GM12878 (cell line): Measurements from ENCODE around the gene SLC12A5. TPM values are rescaled to one million over a fixed set of nuclear protein-coding genes. Genes with fewer than 3 reads are reported as not detected.

Experiments used
- BACH1 ChIP-seq: fragments of 450-650 bp; IDR thresholded peaks from 2 replicates; pipeline ENCODE4 v1.6.1; 2017; ENCODE audit warnings: mild to moderate bottlenecking, borderline replicate concordance
- BCL11A ChIP-seq: IDR thresholded peaks from 2 replicates; pipeline ENCODE4 v1.6.1; 2011; ENCODE audit warnings: low read depth, low read length
- ESRRA ChIP-seq: IDR thresholded peaks from 2 replicates; pipeline ENCODE4 v1.6.1; 2012; ENCODE audit warnings: mild to moderate bottlenecking, low read length, improper control_type of control experiment
- HDAC2 ChIP-seq: fragments of 200-600 bp; sonication (generic); IDR thresholded peaks from 2 replicates; pipeline ENCODE4 v1.6.1; 2017
- HDGF ChIP-seq: fragments of 450-650 bp; IDR thresholded peaks from 2 replicates; pipeline ENCODE4 v1.6.1; 2016; ENCODE audit warnings: antibody characterized with exemption
- IKZF1 ChIP-seq: fragments of 450-650 bp; conservative IDR thresholded peaks from 2 replicates; pipeline ENCODE4 v1.6.1; 2017; ENCODE audit warnings: antibody characterized with exemption, mild to moderate bottlenecking
- IKZF2 ChIP-seq, 2 experiments: fragments of 450-650 bp; IDR thresholded peaks; 2 replicates each; pipeline ENCODE4 v1.6.1; 2017; ENCODE audit warnings: mild to moderate bottlenecking in 2 of 2, moderate library complexity in 2 of 2
- JUND ChIP-seq: IDR thresholded peaks from 2 replicates; pipeline ENCODE4 v1.6.1; 2012; ENCODE audit warnings: low read depth, mild to moderate bottlenecking, low read length, improper control_type of control experiment, moderate library complexity
- NFIC ChIP-seq: IDR thresholded peaks from 2 replicates; pipeline ENCODE4 v1.6.1; 2012; ENCODE audit warnings: low read depth, mild to moderate bottlenecking, inconsistent platforms, low read length, moderate library complexity
- NFXL1 ChIP-seq: fragments of 450-650 bp; IDR thresholded peaks from 2 replicates; pipeline ENCODE4 v1.6.1; 2017; ENCODE audit warnings: antibody characterized with exemption, mild to moderate bottlenecking, borderline replicate concordance
- POLR2AphosphoS2 ChIP-seq: IDR thresholded peaks from 2 replicates; pipeline ENCODE4 v1.6.1; 2011; ENCODE audit warnings: low read depth, mild to moderate bottlenecking, low read length, improper control_type of control experiment, moderate library complexity
- RAD21 ChIP-seq: IDR thresholded peaks from 2 replicates; pipeline ENCODE4 v1.6.1; 2011; ENCODE audit warnings: mild to moderate bottlenecking, low read depth, low read length, moderate library complexity; ENCODE audit not compliant: insufficient read depth
- SUPT20H ChIP-seq: IDR thresholded peaks from 2 replicates; pipeline ENCODE4 v1.6.1; 2011; ENCODE audit warnings: low read depth, mild to moderate bottlenecking, low read length, moderate library complexity, borderline replicate concordance; ENCODE audit not compliant: control insufficient read depth
- USF1 ChIP-seq: IDR thresholded peaks from 2 replicates; pipeline ENCODE4 v1.6.1; 2011; ENCODE audit warnings: borderline replicate concordance, low read depth, mild to moderate bottlenecking, moderate library complexity, mixed read lengths, low read length; ENCODE audit not compliant: insufficient read depth; ENCODE audit errors: extremely low read length
- YBX1 ChIP-seq: fragments of 450-650 bp; IDR thresholded peaks from 2 replicates; pipeline ENCODE4 v1.6.1; 2016; ENCODE audit warnings: antibody characterized with exemption
- YY1 ChIP-seq: IDR thresholded peaks from 2 replicates; pipeline ENCODE4 v1.6.1; 2011; ENCODE audit warnings: low read depth, mild to moderate bottlenecking, low read length
- ZZZ3 ChIP-seq: IDR thresholded peaks from 2 replicates; pipeline ENCODE4 v1.6.1; 2011; ENCODE audit warnings: low read depth; ENCODE audit not compliant: control insufficient read depth, insufficient read length
- polyA plus RNA-seq, 11 experiments: library from polyadenylated mRNA; depleted of rRNA in 4 of 11; unstranded in 6 of 11; stranded (reverse) in 5 of 11; fragments of >200 nt; fragmentation: Nextera tagmentation in 4 of 11; fragmentation: Illumina TruSeq in 1 of 11; extraction: Ambion mirVana in 4 of 11; extraction: Trizol in 1 of 11; gene quantifications; 1 replicate in 1 of 11; 2 replicates in 10 of 11; pipeline versions ENCODE4 v1.2.1 to v1.2.3, GENCODE V29; 2011 to 2016; ENCODE audit warnings: inconsistent platforms in 2 of 11, missing spikeins in 2 of 11, low read depth in 1 of 11
- total RNA-seq, 4 experiments: library from RNA; depleted of rRNA in 3 of 4; stranded (reverse); fragments of >200 nt in 3 of 4; fragmentation: Illumina TruSeq in 1 of 4; extraction: Trizol in 1 of 4; gene quantifications; 2 replicates each; pipeline versions ENCODE4 v1.2.1 to v1.2.3, GENCODE V29; 2013 to 2021
- TF ChIP-seq, protein P1 (sequence below): fragments of 450-650 bp; formaldehyde crosslinking; IDR thresholded peaks from 2 replicates; pipeline ENCODE4 v1.4.0; 2022; ENCODE audit warnings: mild to moderate bottlenecking, moderate library complexity
- TF ChIP-seq, protein P2 (sequence below): IDR thresholded peaks from 2 replicates; pipeline ENCODE4 v1.6.1; 2012; ENCODE audit warnings: low read length, inconsistent platforms
- TF ChIP-seq, protein P3 (sequence below): fragments of 450-650 bp; IDR thresholded peaks from 2 replicates; pipeline ENCODE4 v1.6.1; 2016; ENCODE audit warnings: mild to moderate bottlenecking
- TF ChIP-seq, protein P4 (sequence below), 3 experiments: IDR thresholded peaks in 2 of 3; conservative IDR thresholded peaks in 1 of 3; 2 replicates each; pipeline ENCODE4 v1.5.1; 2011; ENCODE audit warnings: low read depth in 3 of 3, low read length in 3 of 3, mild to moderate bottlenecking in 3 of 3, control low read depth in 2 of 3, moderate library complexity in 2 of 3, inconsistent platforms in 1 of 3, mixed read lengths in 1 of 3; ENCODE audit not compliant: control insufficient read depth in 2 of 3, insufficient read depth in 1 of 3; ENCODE audit errors: extremely low read depth in 1 of 3

SLC12A5 gene
- total and polyA plus RNA-seq, 10 of the 15 experiments (the other 5 are each of a cell fraction or from before 2014, with no cell fraction given) = 0.26 to 2.7 (median 1.2) TPM

GRCh38 chr20:46108435-46108841 lies 79.4 kb downstream of the SLC12A5 start (continued):
- no peak for TF ChIP-seq USF1
- TF ChIP-seq, protein P1, sequence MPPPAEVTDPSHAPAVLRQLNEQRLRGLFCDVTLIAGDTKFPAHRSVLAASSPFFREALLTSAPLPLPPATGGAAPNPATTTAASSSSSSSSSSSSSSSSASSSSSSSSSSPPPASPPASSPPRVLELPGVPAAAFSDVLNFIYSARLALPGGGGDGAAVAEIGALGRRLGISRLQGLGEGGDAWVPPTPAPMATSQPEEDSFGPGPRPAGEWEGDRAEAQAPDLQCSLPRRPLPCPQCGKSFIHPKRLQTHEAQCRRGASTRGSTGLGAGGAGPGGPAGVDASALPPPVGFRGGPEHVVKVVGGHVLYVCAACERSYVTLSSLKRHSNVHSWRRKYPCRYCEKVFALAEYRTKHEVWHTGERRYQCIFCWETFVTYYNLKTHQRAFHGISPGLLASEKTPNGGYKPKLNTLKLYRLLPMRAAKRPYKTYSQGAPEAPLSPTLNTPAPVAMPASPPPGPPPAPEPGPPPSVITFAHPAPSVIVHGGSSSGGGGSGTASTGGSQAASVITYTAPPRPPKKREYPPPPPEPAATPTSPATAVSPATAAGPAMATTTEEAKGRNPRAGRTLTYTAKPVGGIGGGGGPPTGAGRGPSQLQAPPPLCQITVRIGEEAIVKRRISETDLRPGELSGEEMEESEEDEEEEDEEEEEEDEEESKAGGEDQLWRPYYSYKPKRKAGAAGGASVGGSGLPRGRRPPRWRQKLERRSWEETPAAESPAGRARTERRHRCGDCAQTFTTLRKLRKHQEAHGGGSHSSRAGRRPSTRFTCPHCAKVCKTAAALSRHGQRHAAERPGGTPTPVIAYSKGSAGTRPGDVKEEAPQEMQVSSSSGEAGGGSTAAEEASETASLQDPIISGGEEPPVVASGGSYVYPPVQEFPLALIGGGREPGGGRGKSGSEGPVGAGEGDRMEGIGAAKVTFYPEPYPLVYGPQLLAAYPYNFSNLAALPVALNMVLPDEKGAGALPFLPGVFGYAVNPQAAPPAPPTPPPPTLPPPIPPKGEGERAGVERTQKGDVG (CRISPR knock-in tag) = no peak
- no peak for TF ChIP-seq JUND
- TF ChIP-seq SUPT20H = no peak
- TF ChIP-seq, protein P2, sequence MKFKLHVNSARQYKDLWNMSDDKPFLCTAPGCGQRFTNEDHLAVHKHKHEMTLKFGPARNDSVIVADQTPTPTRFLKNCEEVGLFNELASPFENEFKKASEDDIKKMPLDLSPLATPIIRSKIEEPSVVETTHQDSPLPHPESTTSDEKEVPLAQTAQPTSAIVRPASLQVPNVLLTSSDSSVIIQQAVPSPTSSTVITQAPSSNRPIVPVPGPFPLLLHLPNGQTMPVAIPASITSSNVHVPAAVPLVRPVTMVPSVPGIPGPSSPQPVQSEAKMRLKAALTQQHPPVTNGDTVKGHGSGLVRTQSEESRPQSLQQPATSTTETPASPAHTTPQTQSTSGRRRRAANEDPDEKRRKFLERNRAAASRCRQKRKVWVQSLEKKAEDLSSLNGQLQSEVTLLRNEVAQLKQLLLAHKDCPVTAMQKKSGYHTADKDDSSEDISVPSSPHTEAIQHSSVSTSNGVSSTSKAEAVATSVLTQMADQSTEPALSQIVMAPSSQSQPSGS = peak; percentile 73; the same call in 1 of the 2 replicates
- TF ChIP-seq IKZF1 = peak; percentile 73
- TF ChIP-seq, protein P3, sequence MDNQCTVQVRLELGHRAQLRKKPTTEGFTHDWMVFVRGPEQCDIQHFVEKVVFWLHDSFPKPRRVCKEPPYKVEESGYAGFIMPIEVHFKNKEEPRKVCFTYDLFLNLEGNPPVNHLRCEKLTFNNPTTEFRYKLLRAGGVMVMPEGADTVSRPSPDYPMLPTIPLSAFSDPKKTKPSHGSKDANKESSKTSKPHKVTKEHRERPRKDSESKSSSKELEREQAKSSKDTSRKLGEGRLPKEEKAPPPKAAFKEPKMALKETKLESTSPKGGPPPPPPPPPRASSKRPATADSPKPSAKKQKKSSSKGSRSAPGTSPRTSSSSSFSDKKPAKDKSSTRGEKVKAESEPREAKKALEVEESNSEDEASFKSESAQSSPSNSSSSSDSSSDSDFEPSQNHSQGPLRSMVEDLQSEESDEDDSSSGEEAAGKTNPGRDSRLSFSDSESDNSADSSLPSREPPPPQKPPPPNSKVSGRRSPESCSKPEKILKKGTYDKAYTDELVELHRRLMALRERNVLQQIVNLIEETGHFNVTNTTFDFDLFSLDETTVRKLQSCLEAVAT = peak; percentile 94
- no peak for TF ChIP-seq HDAC2
- TF ChIP-seq BCL11A = peak; percentile 49; the same call in 1 of the 2 replicates
- peak; percentile 67 to 75; a peak in 2 of 4 replicates for TF ChIP-seq IKZF2 (IDR thresholded peaks at IDR 0.05)
- TF ChIP-seq, protein P4, sequence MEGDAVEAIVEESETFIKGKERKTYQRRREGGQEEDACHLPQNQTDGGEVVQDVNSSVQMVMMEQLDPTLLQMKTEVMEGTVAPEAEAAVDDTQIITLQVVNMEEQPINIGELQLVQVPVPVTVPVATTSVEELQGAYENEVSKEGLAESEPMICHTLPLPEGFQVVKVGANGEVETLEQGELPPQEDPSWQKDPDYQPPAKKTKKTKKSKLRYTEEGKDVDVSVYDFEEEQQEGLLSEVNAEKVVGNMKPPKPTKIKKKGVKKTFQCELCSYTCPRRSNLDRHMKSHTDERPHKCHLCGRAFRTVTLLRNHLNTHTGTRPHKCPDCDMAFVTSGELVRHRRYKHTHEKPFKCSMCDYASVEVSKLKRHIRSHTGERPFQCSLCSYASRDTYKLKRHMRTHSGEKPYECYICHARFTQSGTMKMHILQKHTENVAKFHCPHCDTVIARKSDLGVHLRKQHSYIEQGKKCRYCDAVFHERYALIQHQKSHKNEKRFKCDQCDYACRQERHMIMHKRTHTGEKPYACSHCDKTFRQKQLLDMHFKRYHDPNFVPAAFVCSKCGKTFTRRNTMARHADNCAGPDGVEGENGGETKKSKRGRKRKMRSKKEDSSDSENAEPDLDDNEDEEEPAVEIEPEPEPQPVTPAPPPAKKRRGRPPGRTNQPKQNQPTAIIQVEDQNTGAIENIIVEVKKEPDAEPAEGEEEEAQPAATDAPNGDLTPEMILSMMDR (IDR thresholded peaks at IDR 0.05 in 2 of 3, conservative IDR thresholded peaks at IDR 0.05 in 1 of 3; ENCODE audit: control insufficient read depth in 2 of 3, extremely low read depth in 1 of 3, insufficient read depth in 1 of 3, low read depth in 3 of 3, low read length in 3 of 3) = peak; percentile 20 to 54 (median 25); a peak in 3 of 6 replicates
- TF ChIP-seq YBX1 = no peak
- no peak for TF ChIP-seq ESRRA
- no peak for TF ChIP-seq POLR2AphosphoS2
- TF ChIP-seq YY1 = peak; percentile 92
- 0 out of 2 replicates have a peak, but pooled peaks have one; percentile 19 for TF ChIP-seq HDGF
- no peak for TF ChIP-seq ZZZ3
- peak; percentile 80 for TF ChIP-seq NFIC
- no peak for TF ChIP-seq NFXL1
- TF ChIP-seq RAD21 = peak; percentile 46; the same call in 1 of the 2 replicates
- no peak for TF ChIP-seq BACH1
